ENCODE results near the gene AASDH.

Gene AASDH, protein sequence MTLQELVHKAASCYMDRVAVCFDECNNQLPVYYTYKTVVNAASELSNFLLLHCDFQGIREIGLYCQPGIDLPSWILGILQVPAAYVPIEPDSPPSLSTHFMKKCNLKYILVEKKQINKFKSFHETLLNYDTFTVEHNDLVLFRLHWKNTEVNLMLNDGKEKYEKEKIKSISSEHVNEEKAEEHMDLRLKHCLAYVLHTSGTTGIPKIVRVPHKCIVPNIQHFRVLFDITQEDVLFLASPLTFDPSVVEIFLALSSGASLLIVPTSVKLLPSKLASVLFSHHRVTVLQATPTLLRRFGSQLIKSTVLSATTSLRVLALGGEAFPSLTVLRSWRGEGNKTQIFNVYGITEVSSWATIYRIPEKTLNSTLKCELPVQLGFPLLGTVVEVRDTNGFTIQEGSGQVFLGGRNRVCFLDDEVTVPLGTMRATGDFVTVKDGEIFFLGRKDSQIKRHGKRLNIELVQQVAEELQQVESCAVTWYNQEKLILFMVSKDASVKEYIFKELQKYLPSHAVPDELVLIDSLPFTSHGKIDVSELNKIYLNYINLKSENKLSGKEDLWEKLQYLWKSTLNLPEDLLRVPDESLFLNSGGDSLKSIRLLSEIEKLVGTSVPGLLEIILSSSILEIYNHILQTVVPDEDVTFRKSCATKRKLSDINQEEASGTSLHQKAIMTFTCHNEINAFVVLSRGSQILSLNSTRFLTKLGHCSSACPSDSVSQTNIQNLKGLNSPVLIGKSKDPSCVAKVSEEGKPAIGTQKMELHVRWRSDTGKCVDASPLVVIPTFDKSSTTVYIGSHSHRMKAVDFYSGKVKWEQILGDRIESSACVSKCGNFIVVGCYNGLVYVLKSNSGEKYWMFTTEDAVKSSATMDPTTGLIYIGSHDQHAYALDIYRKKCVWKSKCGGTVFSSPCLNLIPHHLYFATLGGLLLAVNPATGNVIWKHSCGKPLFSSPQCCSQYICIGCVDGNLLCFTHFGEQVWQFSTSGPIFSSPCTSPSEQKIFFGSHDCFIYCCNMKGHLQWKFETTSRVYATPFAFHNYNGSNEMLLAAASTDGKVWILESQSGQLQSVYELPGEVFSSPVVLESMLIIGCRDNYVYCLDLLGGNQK

DNA sequence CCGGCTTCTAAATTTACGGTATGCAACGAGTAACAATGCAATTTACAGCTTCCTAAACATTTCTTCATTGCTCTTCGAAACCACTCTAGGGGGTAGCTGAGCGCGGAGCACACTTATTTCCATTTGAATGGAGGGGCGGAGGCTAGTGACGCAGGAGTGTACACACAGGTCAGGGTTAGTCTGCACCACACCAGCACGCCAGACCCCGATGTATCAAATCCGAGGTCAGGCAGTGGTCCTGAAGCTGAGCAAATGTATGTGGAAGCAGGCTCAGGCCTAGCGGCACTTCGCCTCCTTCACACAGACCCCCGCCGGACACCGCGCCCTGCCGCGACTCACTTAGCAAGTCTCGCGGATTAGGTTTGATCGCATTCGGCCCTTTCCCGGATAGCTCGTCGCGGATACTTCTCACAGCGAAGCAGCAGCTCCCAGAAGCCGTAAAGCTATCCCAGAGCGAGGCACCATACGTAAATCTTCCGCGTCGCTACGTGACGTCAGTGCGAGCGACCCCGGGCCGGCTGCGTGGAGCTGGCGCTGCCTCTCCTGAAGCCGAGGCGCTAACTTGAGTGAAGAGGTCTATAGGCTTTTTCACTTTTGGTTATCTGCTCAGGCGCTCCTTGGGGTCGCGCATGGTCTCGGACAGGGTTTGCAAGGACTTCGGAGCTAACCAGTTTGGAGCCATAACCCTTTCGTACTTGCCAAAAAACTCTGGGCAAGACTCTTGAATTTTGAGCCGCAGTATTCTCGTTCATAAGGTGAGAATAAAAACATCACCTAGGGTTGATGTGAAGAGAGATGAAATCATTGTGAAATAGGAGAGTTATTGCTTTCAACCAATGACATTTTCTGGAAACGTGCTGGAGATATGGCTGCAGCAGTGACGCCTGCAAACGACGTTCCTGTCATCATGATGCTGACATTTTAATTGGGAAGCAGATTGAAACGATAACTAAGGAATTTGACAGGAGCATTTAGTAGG, at the start of gene AASDH:
Gene AASDH (minus strand): TSS at position 469 of the 979 bp plus-strand sequence. CDS start 3,192 bp downstream, outside the sequence.
- peak; percentile 91 for DNase-seq

DNA sequence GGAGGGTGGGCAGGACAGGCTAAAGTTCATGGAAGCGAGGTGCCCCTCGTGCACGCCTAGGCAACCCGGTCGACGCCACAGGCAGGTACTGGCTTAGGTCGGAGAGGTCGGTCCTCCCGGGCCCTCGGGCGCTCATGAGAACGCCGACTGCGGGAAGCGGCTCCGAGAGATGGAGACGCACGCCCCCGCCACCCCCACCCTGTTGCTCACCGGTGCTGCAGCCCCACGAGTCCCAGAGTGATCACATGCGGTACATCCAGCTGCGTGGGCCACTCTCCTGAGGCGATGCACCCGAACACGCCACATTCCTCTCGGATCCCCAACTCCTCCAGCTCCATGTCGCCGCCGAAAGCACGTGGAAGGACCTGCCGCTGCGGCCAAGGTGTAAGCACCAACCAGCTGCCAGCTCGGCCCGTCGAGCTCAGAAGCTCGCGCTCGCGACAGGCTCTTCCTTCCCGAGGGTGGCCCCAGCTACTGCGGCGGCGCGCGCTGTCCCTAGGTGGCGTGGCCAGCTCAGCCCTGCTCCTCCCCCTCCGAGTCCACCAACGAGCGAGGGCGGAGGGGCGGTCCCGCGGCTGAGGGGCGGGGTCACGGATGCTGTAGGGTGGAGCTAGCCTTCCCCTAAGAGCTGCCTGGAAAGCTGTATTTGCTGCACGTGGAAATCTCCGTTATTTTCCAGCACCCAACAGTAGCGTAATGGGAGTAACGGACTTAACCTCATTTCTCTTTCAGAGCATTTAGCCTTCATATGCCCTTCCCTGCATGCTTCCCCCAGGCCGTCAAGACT, 48.0 kb upstream of the AASDH start, which contains the start of gene PPAT:
Gene PPAT (minus strand): TSS at position 476 of the 787 bp plus-strand sequence. CDS start 138 bp downstream, at position 338.
- peak; percentile 96 for DNase-seq

DNA sequence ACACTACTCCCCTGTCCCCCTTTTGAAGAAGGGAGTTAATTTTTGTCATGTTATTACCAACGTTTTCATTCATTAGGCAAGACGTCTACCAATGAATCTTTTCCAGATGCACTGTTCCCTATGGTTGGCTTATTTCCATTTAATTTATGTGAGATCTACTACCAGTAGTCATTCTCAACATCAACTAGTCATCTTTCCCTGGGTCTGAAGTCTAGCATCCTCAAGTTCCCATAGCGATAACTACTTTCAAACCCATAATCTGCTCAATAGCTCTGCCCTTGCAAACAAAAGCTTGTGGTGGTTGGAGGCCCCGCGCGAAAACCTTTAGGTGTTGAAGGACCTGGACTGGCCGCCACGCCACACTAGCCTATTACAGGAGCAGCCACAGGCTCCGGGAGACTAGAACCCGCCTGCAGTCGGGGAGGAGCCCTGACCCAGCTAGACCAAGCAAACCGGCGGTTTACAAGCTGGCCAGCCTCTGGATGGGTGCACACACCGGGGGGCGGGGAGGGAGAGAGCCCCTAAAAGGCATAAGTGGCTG, 47.4 kb upstream of the AASDH start:
- peak; percentile 63 for DNase-seq

DNA sequence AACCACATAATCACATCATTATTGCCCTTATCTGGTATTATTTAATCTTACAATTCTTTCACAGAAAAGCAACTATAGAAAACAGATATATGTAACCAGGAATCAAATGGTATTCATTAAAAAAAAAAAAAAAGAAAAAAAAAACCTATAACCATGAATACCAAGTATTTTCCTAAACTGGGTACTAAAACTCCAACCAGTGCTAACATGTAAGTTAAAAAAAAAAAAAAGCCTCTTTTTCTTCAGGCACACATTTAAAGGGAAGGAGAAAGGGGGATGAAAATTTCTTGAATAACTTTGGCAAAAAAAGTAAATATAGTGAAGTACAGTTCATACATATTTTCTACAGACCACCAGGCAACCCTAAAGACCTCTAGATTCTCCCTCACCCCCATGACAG, 46.0 kb upstream of the AASDH start:
- no peak for DNase-seq

DNA sequence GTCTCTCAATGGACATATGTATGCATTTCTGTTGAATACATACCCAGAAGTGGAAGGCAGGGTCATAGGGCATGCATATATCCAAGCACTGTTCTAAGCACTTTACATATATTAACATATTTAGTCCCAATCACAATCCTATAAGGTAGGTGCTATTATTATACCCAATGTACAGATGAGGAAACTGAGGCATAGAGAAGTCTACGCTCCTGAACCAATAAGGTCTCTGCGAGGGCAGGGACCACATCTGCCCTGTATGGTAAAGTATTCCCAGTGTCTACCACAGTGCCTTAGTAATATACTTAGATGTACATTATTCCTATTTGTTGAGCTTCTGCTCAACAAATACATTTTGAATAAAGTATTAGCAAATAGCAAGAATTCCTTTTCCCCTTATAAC, 42.9 kb upstream of the AASDH start:
- no peak for DNase-seq

DNA sequence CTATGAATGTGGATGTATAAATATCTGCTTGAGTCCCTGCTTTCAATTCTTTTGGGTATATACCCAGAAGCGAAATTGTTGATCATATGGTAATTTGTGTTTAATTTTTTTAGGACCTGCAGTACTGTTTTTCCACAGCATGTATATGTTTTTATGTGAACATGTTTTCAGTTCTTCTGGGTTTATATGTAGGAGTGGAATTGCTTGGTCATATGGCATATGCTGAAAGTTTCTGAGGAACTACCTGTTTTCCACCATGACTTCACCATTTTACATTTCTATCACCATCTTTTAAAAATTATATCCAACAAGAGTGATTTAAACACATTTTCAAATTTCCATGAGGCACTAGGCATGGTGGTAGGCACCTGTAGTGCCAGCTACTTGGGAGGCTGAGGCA, 39.9 kb upstream of the AASDH start:
- no peak for DNase-seq

DNA sequence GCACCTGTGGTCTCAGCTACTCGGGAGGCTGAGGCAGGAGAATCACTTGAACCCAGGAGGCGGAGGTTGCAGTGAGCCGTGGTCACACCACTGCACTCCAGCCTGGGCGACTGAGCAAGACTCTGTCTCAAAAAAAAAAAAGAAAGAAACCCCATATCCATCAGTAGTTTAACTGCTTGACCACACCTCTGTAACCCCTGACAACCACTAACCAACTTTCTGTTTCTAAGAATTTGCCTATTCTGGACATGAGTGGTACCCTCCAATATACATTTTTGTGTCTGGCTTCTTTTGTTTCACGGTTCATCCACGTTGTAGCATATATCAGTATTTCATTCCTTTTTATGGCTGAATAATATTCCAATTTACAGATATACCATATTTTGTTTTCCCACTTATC, 39.0 kb upstream of the AASDH start:
- DNase-seq, result no peak

DNA sequence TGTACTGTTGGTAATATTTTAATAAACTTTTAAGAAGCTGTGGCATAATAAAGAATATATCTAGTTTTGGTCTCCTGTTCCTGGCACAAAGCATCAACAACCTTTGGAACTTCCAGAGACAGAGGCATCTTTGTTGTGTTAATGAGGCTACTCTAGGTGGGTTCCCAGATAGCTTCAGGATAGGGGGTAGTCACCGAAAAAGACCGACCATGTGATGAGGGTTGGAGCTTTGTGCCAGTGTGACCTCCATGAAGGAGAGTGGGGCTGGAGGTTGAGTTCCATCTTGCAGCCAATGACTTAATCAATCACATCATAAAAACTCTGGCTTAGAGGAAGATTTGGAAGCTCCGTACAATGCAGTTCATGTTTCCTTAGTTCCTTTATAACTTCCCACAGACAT, 38.2 kb upstream of the AASDH start:
- no peak for DNase-seq

DNA sequence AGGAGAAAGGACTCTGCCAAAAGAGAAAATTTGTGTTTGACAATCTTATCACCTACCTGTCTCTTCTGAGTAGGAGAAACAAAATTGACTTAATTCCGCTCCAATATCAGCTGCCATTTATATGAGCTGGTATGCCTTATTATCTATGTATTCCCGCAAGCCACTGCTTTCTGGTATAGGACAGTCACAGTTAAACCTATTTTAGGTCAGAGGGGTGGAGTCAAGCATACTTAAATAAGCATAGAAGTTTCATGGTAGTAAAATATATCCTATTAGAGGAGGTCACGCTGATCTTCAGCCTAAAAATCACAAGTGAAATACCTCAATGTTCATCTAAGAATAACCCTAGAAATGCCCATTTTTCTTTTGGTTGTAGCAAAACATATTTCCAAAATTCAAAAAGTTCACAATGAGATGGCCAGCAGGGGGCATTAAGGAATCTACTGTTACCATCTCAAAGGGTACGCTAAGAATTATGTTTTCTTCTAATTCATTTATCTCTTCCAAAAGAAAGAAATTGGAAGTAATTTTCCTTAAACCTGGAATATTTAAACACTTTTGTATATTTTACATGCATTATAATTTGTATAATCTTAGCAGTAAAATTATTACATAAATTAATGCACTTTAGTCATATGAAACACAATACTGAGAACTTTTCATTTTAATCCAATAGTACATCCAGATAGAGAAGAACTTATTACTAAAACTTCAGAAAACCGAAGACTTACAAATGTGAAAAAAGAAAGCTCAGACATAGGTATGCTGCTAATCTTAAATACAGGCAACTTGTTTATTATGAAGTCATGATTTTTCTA, 37.6 kb upstream of the AASDH start:
- DNase-seq, result peak; percentile 17

DNA sequence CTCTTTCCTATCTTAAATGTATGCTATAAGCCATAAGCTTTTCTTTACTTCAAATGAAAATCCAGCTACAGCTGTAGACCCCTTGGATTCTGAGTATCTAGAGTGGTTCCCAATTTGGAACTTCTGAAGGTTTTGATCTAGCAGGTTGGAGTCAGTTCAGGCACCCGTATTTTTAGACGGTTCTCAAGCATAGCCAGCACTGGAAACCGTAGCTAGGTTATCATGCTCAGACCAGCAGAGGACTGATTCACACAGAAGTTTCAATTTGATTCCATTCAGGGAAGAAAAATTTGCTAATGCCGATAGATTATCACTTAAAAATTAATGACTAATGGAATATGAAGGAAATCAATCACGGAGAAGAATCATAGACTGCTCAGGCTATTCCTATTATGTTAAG, 36.9 kb upstream of the AASDH start:
- no peak for DNase-seq

DNA sequence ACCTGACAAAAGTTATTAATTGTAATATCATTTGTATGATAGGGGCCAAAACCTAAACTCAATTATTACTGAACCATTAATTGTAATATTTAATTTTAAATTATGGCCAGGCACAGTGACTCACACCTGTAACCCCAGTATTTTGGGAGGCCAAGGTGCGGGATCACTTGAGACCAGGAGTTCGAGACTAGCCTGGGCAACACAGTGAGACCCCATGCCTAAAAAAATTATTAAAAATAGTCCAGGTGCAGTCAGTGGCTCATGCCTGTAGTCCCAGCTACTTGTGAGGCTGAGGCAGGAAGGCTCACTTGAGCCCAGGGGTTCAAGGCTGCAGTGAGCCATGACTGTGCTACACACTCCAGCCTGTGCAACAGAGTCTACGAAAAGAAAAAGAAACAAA, 30.1 kb upstream of the AASDH start:
- DNase-seq, result no peak

DNA sequence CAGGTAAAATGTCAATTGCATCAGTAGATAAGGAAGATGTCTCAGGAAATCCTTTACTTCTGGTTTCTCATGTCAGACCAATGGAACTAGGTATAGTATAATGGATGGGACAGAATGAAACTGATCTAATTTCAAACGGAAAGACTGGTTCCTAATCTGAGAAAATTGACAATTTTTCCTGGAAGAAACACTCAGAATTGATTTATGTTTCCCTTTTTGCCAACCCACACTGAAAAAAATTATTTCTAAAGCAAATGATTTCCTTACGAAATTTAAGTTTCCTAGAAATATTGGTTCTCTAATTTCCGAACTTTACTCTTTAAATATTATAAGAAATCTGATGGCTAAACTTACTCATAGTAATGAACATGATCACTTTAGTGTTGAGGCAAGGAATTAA, 29.1 kb upstream of the AASDH start:
- DNase-seq, result no peak

DNA sequence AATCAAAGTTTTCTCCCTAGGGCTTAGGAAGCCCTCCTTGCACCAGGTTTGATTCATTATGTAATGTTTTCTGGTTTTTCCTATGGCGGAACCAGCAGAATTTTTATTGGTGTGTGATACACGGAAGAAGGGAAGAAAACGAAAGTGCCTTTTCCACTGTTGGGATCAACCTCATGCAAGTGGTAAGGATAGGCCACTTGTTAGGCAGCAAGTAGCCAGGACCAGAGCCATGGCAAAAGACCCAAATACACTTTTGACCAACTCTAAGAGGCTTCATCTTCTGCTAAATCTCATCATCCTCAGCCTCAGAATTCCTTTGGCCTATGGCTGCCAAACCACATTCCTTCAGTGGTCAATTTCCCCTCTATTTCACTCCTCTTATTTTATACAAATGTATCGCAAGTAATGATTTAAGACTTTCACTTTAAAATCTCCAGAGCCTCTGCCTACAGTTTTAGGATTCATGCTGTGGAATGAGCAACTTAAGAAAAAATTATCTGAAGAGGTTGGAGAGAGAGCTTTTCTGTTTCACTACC, 26.9 kb upstream of the AASDH start:
- DNase-seq, result no peak

DNA sequence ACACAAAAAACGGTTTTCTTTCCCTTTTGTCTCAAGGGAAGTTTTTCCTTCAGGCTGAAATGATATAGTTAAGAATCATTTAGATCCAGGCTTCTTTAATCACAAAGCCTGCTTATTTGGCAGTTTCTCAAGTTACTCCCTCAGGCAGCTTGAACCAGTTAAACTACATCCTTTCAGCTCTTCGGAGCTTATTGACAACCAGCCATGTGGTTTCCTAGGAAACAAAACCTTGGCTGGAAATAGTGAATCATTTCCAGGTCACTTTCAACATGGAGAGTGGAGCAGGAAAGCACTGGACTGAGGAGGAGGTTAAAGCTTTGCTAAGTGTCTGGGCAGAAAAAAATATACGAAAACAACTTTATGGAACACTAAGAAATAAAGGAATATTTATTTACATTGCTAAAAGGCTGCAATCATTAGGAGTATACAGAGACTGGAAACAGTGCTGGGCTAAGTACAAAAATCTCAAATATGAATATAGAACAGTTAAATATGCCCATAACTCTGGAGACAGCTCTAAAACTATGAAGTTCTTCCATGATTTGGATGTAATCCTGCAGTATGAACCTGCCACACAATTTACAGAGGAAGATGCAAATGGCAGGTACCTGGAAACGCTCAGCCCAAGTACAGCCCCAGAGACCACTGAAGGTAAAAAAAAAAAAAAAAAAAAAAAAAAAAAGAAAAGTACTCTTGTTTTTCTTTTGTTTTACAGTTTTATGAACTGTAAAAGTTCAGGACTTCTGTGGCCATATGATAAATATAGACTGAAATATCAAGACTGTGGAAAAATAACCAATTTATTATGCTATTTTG, 23.2 kb upstream of the AASDH start:
- no peak for DNase-seq

DNA sequence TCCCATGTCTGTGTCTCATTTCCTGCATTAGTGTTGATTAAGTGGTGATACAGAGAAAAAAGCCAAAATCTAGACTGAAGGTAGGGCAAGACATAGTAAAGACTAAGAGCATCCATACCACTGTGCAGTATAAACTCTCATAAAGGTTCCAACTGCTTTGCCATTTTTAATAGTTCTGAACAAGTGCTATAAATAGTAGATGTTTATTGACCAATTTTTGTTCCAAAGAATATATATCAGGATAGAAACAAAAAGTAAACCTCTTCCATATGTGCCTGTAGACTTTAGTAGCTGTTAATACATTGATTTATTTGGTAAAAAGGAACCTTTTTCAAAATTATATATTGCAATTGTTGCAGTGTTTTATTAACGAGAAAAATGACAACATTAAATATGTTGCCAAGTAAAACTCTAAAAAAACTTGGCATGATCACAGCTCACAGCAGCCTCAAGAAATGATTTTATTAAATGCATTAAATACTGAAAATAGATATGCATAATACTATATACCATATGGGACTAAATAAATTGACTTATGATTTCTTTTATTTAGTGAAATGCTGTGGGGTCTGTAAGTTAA, 22.3 kb upstream of the AASDH start:
- DNase-seq, result no peak

DNA sequence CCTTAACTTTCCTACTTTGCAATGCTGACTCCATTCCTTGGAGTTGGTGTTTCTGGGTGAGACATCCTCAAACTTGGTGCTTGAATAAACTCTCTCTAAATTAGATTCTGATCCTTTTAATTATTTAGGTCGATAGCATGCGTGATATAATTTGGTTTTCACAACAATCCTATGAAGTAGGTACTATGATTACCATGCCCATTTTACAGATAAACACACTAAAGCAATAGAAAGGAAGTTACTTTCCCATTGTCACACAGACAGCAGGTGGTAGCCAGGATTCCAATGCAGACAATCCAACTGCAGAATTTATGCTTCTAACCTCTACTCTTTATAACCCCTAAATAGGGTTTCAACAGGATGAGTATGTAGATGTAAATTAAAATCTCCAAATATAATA, 21.7 kb upstream of the AASDH start:
- no peak for DNase-seq

DNA sequence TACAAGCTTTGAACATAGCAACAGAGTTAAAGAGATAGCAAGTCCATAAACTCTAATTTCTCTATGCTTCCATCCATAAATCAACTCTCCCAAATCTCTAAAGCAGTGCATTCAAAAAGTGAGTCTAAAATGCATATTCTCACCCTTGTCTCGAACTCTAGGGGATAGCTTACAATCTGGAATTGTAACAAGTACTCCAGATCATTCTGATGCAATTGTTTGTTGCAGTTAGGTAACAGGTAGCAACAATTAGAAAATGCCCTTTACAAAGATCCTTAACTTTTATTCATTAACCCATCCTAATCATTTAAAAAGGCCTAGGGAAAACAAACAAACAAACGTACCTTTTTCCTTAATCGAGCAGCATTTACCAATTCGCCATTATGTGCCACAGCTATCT, 18.9 kb upstream of the AASDH start:
- no peak for DNase-seq

DNA sequence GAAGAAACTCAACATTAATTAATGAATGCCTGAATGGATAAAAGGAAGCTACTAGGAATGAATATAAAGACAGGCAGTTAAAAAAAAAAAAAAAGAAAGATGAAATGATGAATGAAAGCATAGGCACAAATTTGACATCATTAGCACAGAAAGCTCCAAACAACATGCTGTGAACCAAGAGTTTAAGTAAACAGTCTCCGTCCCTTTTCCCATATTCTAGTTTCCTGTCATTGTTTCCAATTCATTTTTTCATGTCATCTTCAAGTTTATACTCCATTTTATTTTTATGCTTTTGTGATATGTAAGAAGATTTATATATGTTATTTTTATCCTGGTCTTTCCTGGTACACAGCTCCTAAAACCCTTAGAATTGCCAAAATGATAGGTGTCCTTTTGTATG, 17.7 kb upstream of the AASDH start:
- no peak for DNase-seq

DNA sequence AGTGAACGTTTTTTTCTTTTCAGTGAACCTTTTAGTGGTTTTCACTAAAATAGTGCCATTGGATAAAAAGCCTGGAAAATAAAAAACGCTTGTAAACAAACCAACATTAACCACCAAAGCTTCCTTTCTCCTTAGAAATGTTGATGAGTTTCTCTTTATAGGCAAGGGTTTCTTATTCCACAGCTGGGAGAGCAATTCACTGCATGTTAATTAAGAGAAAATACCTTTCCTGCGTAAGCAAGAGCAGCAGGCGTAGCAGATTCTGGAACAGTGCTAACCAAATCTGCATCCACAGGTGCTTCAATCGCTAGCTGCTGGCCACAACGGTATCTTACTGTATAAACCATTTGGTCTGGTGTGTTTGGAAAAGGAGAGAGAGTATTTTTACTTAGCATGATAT, 13.3 kb upstream of the AASDH start:
- DNase-seq, result no peak

All from RPMI8226 (cell line).